ENCODE data around the gene NLRP7. TPM values are rescaled to one million over a fixed set of nuclear protein-coding genes. Genes with fewer than 3 reads are reported as not detected.
"Not testable (repeated sequence)": the region's sequence is repeated elsewhere in the genome, so short reads cannot be mapped to it uniquely, and the experiment has no call there.

NLRP7 gene
- total RNA-seq, 3 donors from 2014 or later: not detected

DNA sequence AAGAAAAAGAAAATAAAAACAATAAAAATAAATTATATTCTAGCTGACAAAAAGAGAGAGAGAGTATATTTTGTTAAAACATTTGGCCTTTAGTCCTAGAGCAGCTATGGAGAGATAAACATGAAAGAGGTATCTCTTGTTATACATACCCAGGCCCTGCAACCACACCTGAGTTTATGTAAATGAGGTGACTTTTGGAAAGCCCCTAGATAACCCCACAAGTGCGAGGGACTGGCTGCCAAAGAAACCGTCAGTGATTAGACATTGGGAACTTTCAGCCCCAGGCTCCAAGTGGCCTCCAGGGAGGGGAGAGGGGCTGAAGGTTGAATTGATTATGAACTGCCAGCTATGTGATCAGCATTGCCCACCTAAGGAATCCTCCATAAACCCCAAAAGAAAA lies 2.1 kb upstream of the NLRP7 start:
- no peak overlapping the region for H3K4me3 ChIP-seq
- no peaks in the 10 kb centered on the region for H3K9me3 ChIP-seq
- intact Hi-C loops (cut with DNase I; ENCODE audit: low total_unique reads): no loop called here
- no peak overlapping the region for H3K27ac ChIP-seq
- no peak for DNase-seq (ENCODE audit: low spot score in 2 of 2)
- no peaks in the 10 kb centered on the region for H3K4me1 ChIP-seq
- no peaks in the 10 kb centered on the region for H3K36me3 ChIP-seq
- no peaks in the 10 kb centered on the region for H3K27me3 ChIP-seq
- TF ChIP-seq POLR2AphosphoS5 (IDR thresholded peaks at IDR 0.05): no peak

DNA sequence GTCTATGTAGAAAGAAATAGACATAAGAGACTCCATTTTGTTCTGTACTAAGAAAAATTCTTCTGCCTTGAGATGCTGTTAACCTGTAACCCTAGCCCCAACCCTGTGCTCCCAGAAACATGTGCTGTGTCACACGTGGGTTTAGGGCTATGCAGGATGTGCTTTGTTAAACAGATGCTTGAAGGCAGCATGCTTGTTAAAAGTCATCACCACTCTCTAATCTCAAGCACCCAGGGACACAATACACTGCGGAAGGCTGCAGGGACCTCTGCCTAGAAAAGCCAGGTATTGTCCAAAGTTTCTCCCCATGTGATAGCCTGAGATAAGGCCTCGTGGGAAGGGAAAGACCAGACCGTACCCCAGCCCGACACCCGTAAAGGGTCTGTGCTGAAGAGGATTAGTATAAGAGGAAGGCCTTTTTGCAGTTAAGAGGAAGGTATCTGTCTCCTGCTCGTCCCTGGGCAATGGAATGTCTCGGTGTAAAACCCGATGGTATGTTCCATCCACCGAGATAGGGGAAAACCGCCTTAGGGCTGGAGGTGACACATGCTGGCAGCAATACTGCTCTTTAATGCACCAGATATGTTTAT lies 3.5 kb downstream of the NLRP7 start:
- H3K27me3 ChIP-seq; H3K36me3 ChIP-seq; H3K27ac ChIP-seq; DNase-seq (ENCODE audit: low spot score in 2 of 2); H3K4me1 ChIP-seq; H3K4me3 ChIP-seq; H3K9me3 ChIP-seq; intact Hi-C loops (cut with DNase I; ENCODE audit: low total_unique reads): not testable (repeated sequence)

DNA sequence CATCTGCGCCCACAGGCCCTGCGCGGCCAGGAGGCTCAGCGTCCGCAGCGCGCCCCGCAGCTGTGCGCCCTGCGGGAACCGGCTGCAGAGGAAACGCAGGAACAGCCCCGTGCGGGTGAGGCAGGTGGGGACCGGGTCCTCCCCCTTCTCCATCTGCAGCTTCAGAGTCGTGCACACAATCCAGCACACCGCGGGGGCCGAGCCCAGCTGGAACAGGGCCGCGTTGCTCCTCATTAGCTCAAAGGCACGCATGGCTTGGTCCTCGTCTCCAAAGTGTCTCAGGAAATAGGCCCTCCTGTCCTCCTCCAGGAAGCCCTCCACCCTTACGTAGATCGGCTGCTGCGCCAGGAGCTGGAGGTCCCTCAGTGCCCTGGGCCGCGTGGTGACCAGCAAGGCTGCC lies 7.8 kb downstream of the NLRP7 start:
- H3K36me3 ChIP-seq; intact Hi-C loops (cut with DNase I; ENCODE audit: low total_unique reads); DNase-seq (ENCODE audit: low spot score in 2 of 2); H3K27ac ChIP-seq; H3K4me3 ChIP-seq; H3K9me3 ChIP-seq; H3K4me1 ChIP-seq: not testable (repeated sequence)
- H3K27me3 ChIP-seq: peaks cover 0 to 13% of the 10 kb centered on the region in 2 donors

DNA sequence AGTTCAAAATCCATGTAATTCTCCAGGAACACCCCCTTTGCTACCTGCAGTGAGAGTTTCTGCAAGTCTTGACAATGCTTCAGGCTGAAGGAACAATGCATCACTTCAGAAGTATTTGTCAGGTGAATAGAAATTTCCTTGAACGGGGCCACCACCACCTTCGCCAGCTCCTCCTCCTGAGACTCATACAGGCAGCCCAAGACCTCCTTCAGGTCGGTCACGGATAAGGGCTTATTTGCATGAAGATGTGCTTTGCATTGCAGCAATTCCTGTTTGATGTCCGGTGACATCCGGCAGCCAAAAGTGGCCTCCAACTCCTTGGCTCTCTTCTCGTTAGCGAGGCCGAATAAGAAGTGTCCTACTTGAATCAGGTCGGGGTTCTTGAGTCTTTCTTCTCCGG lies 8.4 kb downstream of the NLRP7 start:
- H3K4me1 ChIP-seq: no peaks in the 10 kb centered on the region
- H3K27me3 ChIP-seq: peaks cover 0 to 13% of the 10 kb centered on the region in 2 donors
- H3K4me3 ChIP-seq: no peak overlapping the region
- no peaks in the 10 kb centered on the region for H3K36me3 ChIP-seq
- intact Hi-C loops (cut with DNase I; ENCODE audit: low total_unique reads): no loop called here
- TF ChIP-seq, protein P1, sequence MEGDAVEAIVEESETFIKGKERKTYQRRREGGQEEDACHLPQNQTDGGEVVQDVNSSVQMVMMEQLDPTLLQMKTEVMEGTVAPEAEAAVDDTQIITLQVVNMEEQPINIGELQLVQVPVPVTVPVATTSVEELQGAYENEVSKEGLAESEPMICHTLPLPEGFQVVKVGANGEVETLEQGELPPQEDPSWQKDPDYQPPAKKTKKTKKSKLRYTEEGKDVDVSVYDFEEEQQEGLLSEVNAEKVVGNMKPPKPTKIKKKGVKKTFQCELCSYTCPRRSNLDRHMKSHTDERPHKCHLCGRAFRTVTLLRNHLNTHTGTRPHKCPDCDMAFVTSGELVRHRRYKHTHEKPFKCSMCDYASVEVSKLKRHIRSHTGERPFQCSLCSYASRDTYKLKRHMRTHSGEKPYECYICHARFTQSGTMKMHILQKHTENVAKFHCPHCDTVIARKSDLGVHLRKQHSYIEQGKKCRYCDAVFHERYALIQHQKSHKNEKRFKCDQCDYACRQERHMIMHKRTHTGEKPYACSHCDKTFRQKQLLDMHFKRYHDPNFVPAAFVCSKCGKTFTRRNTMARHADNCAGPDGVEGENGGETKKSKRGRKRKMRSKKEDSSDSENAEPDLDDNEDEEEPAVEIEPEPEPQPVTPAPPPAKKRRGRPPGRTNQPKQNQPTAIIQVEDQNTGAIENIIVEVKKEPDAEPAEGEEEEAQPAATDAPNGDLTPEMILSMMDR (IDR thresholded peaks at IDR 0.05): no peak
- no peak for TF ChIP-seq POLR2A (IDR thresholded peaks at IDR 0.05)
- TF ChIP-seq POLR2AphosphoS5 (IDR thresholded peaks at IDR 0.05): no peak
- H3K27ac ChIP-seq: no peak overlapping the region
- no peaks in the 10 kb centered on the region for H3K9me3 ChIP-seq
- no peak for DNase-seq (ENCODE audit: low spot score in 2 of 2)

DNA sequence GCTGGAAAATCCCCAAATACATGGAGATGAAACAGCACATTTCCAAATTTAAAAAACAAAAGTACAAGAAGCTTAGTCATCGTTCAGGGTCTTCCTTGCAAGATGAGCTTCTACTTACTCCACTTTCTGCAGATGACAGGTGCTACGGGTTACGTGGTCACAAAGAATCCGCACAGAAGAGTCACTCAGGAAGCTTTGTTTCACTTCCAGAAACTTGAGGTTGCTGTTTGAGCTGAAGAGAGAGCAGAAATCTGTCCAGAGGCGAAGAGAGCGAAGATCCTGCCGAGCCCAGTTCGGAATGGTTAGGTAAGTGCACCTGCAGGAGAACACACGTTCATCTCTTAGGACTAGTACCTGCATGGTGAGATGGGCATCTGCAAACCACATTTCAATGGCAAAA lies 9.4 kb downstream of the NLRP7 start:
- no peaks in the 10 kb centered on the region for H3K4me1 ChIP-seq
- intact Hi-C loops (cut with DNase I; ENCODE audit: low total_unique reads): no loop called here

DNA sequence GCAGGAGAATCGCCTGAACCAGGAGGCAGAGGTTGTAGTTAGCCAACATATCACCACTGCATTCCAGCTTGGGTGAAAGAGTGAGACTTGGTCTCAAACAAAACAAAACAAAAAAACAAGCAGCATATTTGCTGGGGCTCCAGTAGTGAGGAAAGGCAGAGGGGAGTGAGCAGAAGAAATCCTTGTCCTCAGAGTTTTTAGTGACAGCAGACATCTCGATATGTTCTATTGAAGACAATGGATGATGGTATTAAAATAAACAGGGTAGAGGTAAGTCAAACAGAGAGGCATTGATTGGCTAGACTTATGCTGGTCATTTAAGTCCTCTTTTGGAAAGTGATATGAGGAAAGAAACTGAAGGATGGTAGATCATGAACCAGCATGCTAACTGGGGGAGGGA lies 19.0 kb downstream of the NLRP7 start:
- TF ChIP-seq POLR2AphosphoS5 (IDR thresholded peaks at IDR 0.05): no peak
- TF ChIP-seq POLR2A (IDR thresholded peaks at IDR 0.05): no peak
- TF ChIP-seq, protein P1 (IDR thresholded peaks at IDR 0.05): no peak
- Histone ChIP-seq H3K4me1 (no peaks in the 10 kb centered on the region), H3K27me3 (no peaks in the 10 kb centered on the region), H3K9me3 (peaks cover 14 to 21% of the 10 kb centered on the region in 2 donors), H3K27ac (no peak overlapping the region), H3K4me3 (no peak overlapping the region), H3K36me3 (no peaks in the 10 kb centered on the region)
- DNase-seq (ENCODE audit: low spot score in 2 of 2): no peak
- intact Hi-C loops (cut with DNase I; ENCODE audit: low total_unique reads): no loop called here

More for the DNA sequence above, 9.4 kb downstream of the NLRP7 start:
- H3K27me3 ChIP-seq: peaks cover 0 to 13% of the 10 kb centered on the region in 2 donors
- no peaks in the 10 kb centered on the region for H3K9me3 ChIP-seq
- H3K27ac ChIP-seq: no peak overlapping the region
- TF ChIP-seq, protein P1 (IDR thresholded peaks at IDR 0.05): no peak
- TF ChIP-seq POLR2AphosphoS5 (IDR thresholded peaks at IDR 0.05) (no peak), POLR2A (IDR thresholded peaks at IDR 0.05) (no peak)
- H3K4me3 ChIP-seq: no peak overlapping the region
- H3K36me3 ChIP-seq: no peaks in the 10 kb centered on the region
- DNase-seq (ENCODE audit: low spot score in 2 of 2): no peak

DNA sequence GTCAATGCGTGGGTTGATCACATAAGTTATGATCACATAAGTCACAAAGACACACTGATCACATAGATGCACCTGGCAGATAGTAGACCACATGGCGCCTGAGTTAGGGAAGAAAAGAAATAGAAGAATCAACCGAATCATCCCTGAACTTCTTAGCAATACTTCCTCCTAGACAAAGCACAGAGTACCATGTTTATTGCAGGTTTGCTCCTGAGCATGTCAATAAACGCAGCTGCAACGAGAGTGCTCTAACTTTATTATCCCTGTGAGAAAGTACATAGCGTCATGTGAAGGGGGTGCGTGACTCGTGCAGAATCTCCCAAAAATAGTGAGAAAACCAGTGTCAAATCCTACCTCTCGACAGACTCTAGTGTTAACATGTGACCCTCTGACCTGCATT lies 24.1 kb downstream of the NLRP7 start:
- Histone ChIP-seq H3K9me3 (peaks cover 7 to 9% of the 10 kb centered on the region in 2 donors), H3K4me1 (no peaks in the 10 kb centered on the region), H3K36me3 (no peaks in the 10 kb centered on the region), H3K27ac (no peak overlapping the region), H3K27me3 (peaks cover 0 to 12% of the 10 kb centered on the region in 2 donors), H3K4me3 (no peak overlapping the region)
- TF ChIP-seq POLR2A (IDR thresholded peaks at IDR 0.05) (no peak), POLR2AphosphoS5 (IDR thresholded peaks at IDR 0.05) (no peak)
- TF ChIP-seq, protein P1 (IDR thresholded peaks at IDR 0.05): no peak
- no peak for DNase-seq (ENCODE audit: low spot score in 2 of 2)
- intact Hi-C loops (cut with DNase I; ENCODE audit: low total_unique reads): no loop called here

Data from breast epithelium (tissue), 4 donors.